A673 (cell line): ENCODE data around the gene PDGFC.

ENCODE experiments used
- EZH2 ChIP-seq: fragments of 200-600 bp; sonication (generic); IDR thresholded peaks from 2 replicates; pipeline ENCODE4 v1.6.1; 2017; ENCODE audit warnings: borderline replicate concordance, low read depth, mild to moderate bottlenecking, mixed read lengths, antibody characterized with exemption, low read length; ENCODE audit not compliant: poor library complexity, severe bottlenecking
- TF ChIP-seq, protein P1 (sequence below): fragments of 300-800, 200-600 bp; sonication (generic); conservative IDR thresholded peaks from 2 replicates; pipeline ENCODE4 v1.5.1; 2017; ENCODE audit warnings: low read depth, mild to moderate bottlenecking, antibody characterized with exemption, low read length, moderate library complexity, mixed read lengths

DNA sequence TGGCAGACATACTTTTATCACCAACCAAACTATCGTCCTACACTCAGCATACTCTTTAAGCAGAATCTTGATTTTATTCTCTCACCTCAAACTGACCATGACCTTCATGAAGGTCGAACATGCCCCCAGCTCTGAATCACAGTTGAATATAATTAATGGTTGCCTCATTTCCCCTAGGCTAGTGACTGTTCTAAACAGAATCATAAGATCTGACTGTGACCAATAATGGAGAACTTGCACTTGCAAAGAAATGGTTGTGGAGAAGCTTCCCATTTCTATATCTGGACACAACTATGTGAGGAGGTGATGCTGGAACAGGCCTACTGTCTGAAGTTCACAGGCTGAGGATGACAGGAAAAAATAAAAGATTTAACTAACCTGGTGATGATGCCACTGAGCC lies 85.1 kb downstream of the PDGFC start:
- TF ChIP-seq, protein P1, sequence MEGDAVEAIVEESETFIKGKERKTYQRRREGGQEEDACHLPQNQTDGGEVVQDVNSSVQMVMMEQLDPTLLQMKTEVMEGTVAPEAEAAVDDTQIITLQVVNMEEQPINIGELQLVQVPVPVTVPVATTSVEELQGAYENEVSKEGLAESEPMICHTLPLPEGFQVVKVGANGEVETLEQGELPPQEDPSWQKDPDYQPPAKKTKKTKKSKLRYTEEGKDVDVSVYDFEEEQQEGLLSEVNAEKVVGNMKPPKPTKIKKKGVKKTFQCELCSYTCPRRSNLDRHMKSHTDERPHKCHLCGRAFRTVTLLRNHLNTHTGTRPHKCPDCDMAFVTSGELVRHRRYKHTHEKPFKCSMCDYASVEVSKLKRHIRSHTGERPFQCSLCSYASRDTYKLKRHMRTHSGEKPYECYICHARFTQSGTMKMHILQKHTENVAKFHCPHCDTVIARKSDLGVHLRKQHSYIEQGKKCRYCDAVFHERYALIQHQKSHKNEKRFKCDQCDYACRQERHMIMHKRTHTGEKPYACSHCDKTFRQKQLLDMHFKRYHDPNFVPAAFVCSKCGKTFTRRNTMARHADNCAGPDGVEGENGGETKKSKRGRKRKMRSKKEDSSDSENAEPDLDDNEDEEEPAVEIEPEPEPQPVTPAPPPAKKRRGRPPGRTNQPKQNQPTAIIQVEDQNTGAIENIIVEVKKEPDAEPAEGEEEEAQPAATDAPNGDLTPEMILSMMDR, result no peak
- no peak for TF ChIP-seq EZH2
